GM12878 (cell line): ENCODE data around the gene SPRN. TPM values are rescaled to one million over a fixed set of nuclear protein-coding genes. Genes with fewer than 3 reads are reported as not detected.

Experiments
- ATAC-seq: fragments of 200-7000 bp; cut with Tn5 transposase; 3 replicates; pipeline ENCODE4 v1.9.1; 2020; ENCODE audit warnings: mild to moderate bottlenecking, moderate library complexity
- BruUV-seq: library from RNA; stranded (reverse); fragments of 400-500 nt; replicated peaks from 2 replicates; lab custom pipeline; 2021; lab: Mats Ljungman, UMichigan
- CTCF ChIA-PET: fragments of 300-600 bp; sonication (Branson Sonifier 250); formaldehyde crosslinking; extraction: SDS; loops from one replicate; lab custom pipeline; 2021; ENCODE audit warnings: inconsistent platforms; lab: Yijun Ruan, JAX
- POLR2A ChIA-PET: fragments of 350-600 bp; formaldehyde crosslinking; extraction: SDS; loops from one replicate; lab custom pipeline; 2021; ENCODE audit warnings: inconsistent platforms; lab: Charles Lee
- RAD21 ChIA-PET: fragments of 300-600 bp; sonication (Branson Sonifier 250); formaldehyde crosslinking; loops from one replicate; lab custom pipeline; 2023; ENCODE audit warnings: antibody characterized with exemption; ENCODE audit not compliant: unreplicated experiment; lab: Charles Lee
- SMC1A ChIA-PET: fragments of 300-600 bp; sonication (Branson Sonifier 250); formaldehyde crosslinking; loops from one replicate; lab custom pipeline; 2023; ENCODE audit not compliant: unreplicated experiment, uncharacterized antibody; lab: Charles Lee
- DNase-seq: peaks from one replicate; pipeline ENCODE4 v3.0.0-alpha.2; 2011; ENCODE audit warnings: low read depth, low spot score
- FAIRE-seq: peaks from 3 replicates; lab custom pipeline; 2011; peaks lifted over from hg19 to GRCh38; lab: Jason Lieb, UNC
- H2AFZ ChIP-seq: 2 replicates; pipeline ENCODE4 v1.6.0; 2011; ENCODE audit warnings: low read depth, low read length, control low read depth; ENCODE audit not compliant: control insufficient read depth
- H3K27ac ChIP-seq: 2 replicates; pipeline ENCODE4 v1.5.1; 2011; ENCODE audit warnings: control low read depth; ENCODE audit not compliant: control insufficient read depth, insufficient read depth
- H3K27me3 ChIP-seq, 2 experiments: replicated peaks in 1 of 2; 2 replicates each; pipeline versions ENCODE4 v1.6.0 to v1.6.1; 2011; ENCODE audit warnings: low read length in 1 of 2; ENCODE audit not compliant: control insufficient read depth in 2 of 2, insufficient read depth in 2 of 2
- H3K36me3 ChIP-seq, 2 experiments: 2 replicates each; pipeline ENCODE4 v1.5.1; 2011; ENCODE audit warnings: low read length in 1 of 2; ENCODE audit not compliant: control insufficient read depth in 2 of 2, insufficient read depth in 2 of 2
- H3K4me1 ChIP-seq: 2 replicates; pipeline ENCODE4 v1.6.1; 2011; ENCODE audit warnings: mild to moderate bottlenecking, low read length, moderate library complexity, mixed read lengths; ENCODE audit not compliant: control insufficient read depth, insufficient read depth
- H3K4me2 ChIP-seq: 2 replicates; pipeline ENCODE4 v1.6.0; 2011; ENCODE audit warnings: control low read depth; ENCODE audit not compliant: control insufficient read depth, insufficient read depth
- H3K4me3 ChIP-seq: fragments of 200-600 bp; sonication (generic); 2 replicates; pipeline ENCODE4 v1.5.1; 2016
- H3K79me2 ChIP-seq: 2 replicates; pipeline ENCODE4 v1.6.0; 2011; ENCODE audit warnings: low read length; ENCODE audit not compliant: control insufficient read depth, insufficient read depth
- H3K9ac ChIP-seq: 2 replicates; pipeline ENCODE4 v1.8.0; 2011; ENCODE audit warnings: low read length, control low read depth, mixed read lengths; ENCODE audit not compliant: control insufficient read depth, insufficient read depth
- H3K9me3 ChIP-seq: replicated peaks from 3 replicates; pipeline ENCODE4 v1.5.1; 2011; ENCODE audit warnings: mild to moderate bottlenecking, low read length; ENCODE audit not compliant: control insufficient read depth, insufficient read depth
- H4K20me1 ChIP-seq: 2 replicates; pipeline ENCODE4 v1.6.0; 2011; ENCODE audit not compliant: control insufficient read depth, insufficient read depth
- CBX3 ChIP-seq: fragments of 200-600 bp; sonication (generic); IDR thresholded peaks from 2 replicates; pipeline ENCODE4 v1.6.1; 2016; ENCODE audit warnings: low read depth, borderline replicate concordance
- ETV6 ChIP-seq, 2 experiments: fragments of 450-650 bp in 1 of 2; IDR thresholded peaks in 1 of 2; conservative IDR thresholded peaks in 1 of 2; 2 replicates each; pipeline ENCODE4 v1.6.1; 2014; ENCODE audit warnings: antibody characterized with exemption in 1 of 2, borderline replicate concordance in 1 of 2, low read depth in 1 of 2, mild to moderate bottlenecking in 1 of 2, moderate library complexity in 1 of 2
- JUND ChIP-seq: IDR thresholded peaks from 2 replicates; pipeline ENCODE4 v1.6.1; 2012; ENCODE audit warnings: low read depth, mild to moderate bottlenecking, low read length, improper control_type of control experiment, moderate library complexity
- KAT2A ChIP-seq: conservative IDR thresholded peaks from 2 replicates; pipeline ENCODE4 v1.6.1; 2011; ENCODE audit warnings: low read depth, low read length; ENCODE audit not compliant: control insufficient read depth
- KLF5 ChIP-seq: fragments of 450-650 bp; IDR thresholded peaks from 2 replicates; pipeline ENCODE4 v1.6.1; 2014; ENCODE audit warnings: mild to moderate bottlenecking; ENCODE audit not compliant: partially characterized antibody
- MEF2B ChIP-seq: fragments of 450-650 bp; IDR thresholded peaks from 2 replicates; pipeline ENCODE4 v1.6.1; 2018; ENCODE audit warnings: mild to moderate bottlenecking, moderate library complexity; ENCODE audit not compliant: partially characterized antibody, poor library complexity, severe bottlenecking
- NFYA ChIP-seq: IDR thresholded peaks from 2 replicates; pipeline ENCODE4 v1.6.1; 2011; ENCODE audit warnings: low read depth, mild to moderate bottlenecking, low read length, improper control_type of control experiment, borderline replicate concordance
- TARDBP ChIP-seq: IDR thresholded peaks from 2 replicates; pipeline ENCODE4 v1.6.1; 2016; ENCODE audit warnings: borderline replicate concordance
- ZBED1 ChIP-seq: IDR thresholded peaks from 2 replicates; pipeline ENCODE4 v1.6.1; 2016; ENCODE audit warnings: borderline replicate concordance
- ZSCAN29 ChIP-seq: fragments of 450-650 bp; IDR thresholded peaks from 2 replicates; pipeline ENCODE4 v1.6.1; 2017; ENCODE audit warnings: mild to moderate bottlenecking, moderate library complexity
- ZZZ3 ChIP-seq: IDR thresholded peaks from 2 replicates; pipeline ENCODE4 v1.6.1; 2011; ENCODE audit warnings: low read depth; ENCODE audit not compliant: control insufficient read depth, insufficient read length
- WGBS: methylation state at CpG from one replicate; pipeline ENCODE4 v1.1.6; 2016; ENCODE audit warnings: low lambda C conversion rate; ENCODE audit not compliant: insufficient replicate concordance, insufficient coverage; ENCODE audit errors: missing lambda C conversion rate; 5-methylcytosine and 5-hydroxymethylcytosine counted together
- in situ Hi-C: fragments of 300-500 bp; cut with MboI; formaldehyde crosslinking; loops from 9 replicates; pipeline ENCODE4 v1.14.3; 2018; ENCODE audit warnings: mixed read lengths
- intact Hi-C: fragments of 100-400 bp; cut with micrococcal nuclease; formaldehyde crosslinking; loops from one replicate; pipeline ENCODE4 v1.14.2; 2022; ENCODE audit not compliant: unreplicated experiment
- polyA plus RNA-seq, 11 experiments: library from polyadenylated mRNA; depleted of rRNA in 4 of 11; unstranded in 6 of 11; stranded (reverse) in 5 of 11; fragments of >200 nt; fragmentation: Nextera tagmentation in 4 of 11; fragmentation: Illumina TruSeq in 1 of 11; extraction: Ambion mirVana in 4 of 11; extraction: Trizol in 1 of 11; gene quantifications; 1 replicate in 1 of 11; 2 replicates in 10 of 11; pipeline versions ENCODE4 v1.2.1 to v1.2.3, GENCODE V29; 2011 to 2016; ENCODE audit warnings: inconsistent platforms in 2 of 11, missing spikeins in 2 of 11, low read depth in 1 of 11
- total RNA-seq, 4 experiments: library from RNA; depleted of rRNA in 3 of 4; stranded (reverse); fragments of >200 nt in 3 of 4; fragmentation: Illumina TruSeq in 1 of 4; extraction: Trizol in 1 of 4; gene quantifications; 2 replicates each; pipeline versions ENCODE4 v1.2.1 to v1.2.3, GENCODE V29; 2013 to 2021
- TF ChIP-seq, protein P1 (sequence below): fragments of 450-650 bp; IDR thresholded peaks from 2 replicates; pipeline ENCODE4 v1.6.1; 2014; ENCODE audit warnings: mild to moderate bottlenecking

The SPRN gene
- total and polyA plus RNA-seq, 10 of the 15 experiments (the other 5 are each of a cell fraction or from before 2014, with no cell fraction given): 0.03 to 0.96 (median 0.46) TPM; not detected in 6

DNA sequence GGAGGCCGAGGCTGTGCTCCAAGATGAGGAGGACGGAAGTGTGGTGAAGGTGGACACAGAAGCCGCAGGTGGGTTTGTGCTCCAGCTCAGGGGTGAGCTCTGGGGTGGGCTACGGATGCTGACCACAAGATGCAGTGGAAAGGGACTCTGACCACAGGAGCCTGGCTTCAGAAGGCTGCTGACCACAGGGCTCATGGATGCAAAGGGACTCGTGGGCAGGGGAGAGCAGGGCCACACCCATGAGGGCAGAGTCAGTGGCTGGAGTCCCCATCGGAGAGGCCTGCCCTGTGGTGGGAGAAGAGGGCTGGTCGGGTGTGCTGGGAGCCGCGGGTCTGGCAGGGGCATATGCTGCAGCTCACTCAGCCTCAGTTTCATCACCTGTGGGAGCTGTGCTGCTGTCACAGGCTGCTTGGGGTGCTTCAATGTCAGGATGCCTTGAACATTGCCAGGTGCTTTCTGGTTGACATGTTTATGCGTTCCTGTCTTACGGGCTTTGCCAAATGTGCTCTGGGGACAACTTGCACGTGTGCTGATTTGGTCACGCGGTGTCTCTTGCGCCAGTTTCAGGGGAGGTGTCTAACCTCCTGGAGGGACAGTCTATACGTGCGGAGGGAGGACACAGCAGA is 43.0 kb upstream of the SPRN start:
- Histone ChIP-seq H4K20me1 (no peaks in the 10 kb centered on the region), H3K9ac (no peak overlapping the region), H3K4me2 (no peak overlapping the region), H3K4me1 (no peaks in the 10 kb centered on the region), H3K36me3 (no peaks in the 10 kb centered on the region), H3K4me3 (no peak overlapping the region), H3K27me3 (no peaks in the 10 kb centered on the region), H2AFZ (no peak overlapping the region), H3K27ac (no peak overlapping the region), H3K79me2 (no peaks in the 10 kb centered on the region), H3K9me3 (no peaks in the 10 kb centered on the region; the same call in 2 of the 3 replicates)
- ChIA-PET POLR2A (no interaction called here), RAD21 (no interaction called here), SMC1A (no interaction called here), CTCF (no interaction called here)
- in situ Hi-C loops (no loop called here), intact Hi-C loops (no loop called here)
- no peak for TF ChIP-seq KAT2A
- TF ChIP-seq TARDBP: no peak
- TF ChIP-seq, protein P1, sequence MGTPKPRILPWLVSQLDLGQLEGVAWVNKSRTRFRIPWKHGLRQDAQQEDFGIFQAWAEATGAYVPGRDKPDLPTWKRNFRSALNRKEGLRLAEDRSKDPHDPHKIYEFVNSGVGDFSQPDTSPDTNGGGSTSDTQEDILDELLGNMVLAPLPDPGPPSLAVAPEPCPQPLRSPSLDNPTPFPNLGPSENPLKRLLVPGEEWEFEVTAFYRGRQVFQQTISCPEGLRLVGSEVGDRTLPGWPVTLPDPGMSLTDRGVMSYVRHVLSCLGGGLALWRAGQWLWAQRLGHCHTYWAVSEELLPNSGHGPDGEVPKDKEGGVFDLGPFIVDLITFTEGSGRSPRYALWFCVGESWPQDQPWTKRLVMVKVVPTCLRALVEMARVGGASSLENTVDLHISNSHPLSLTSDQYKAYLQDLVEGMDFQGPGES: no peak
- no peak for TF ChIP-seq ZZZ3
- no peak for TF ChIP-seq KLF5
- no peak for TF ChIP-seq ZSCAN29
- no peak for TF ChIP-seq ETV6 (conservative IDR thresholded peaks at IDR 0.05 in 1 of 2, IDR thresholded peaks at IDR 0.05 in 1 of 2; ENCODE audit: borderline replicate concordance in 1 of 2, low read depth in 1 of 2)
- no peak for TF ChIP-seq CBX3
- no peak for TF ChIP-seq JUND
- no peak for TF ChIP-seq NFYA
- TF ChIP-seq ZBED1: no peak
- TF ChIP-seq MEF2B: no peak
- no peak for DNase-seq
- BruUV-seq: no TSS peak
- ATAC-seq: no peak
- WGBS: 45% methylated on average over 16 of the region's 17 CpGs
- FAIRE-seq: no peak
